PC-9 (cell line): ENCODE data around the gene PNMA8B.

Experiments
- CTCF ChIP-seq: fragments of 200-600 bp; sonication (generic); conservative IDR thresholded peaks from 2 replicates; pipeline ENCODE4 v1.6.1; 2017; ENCODE audit warnings: mixed run types, antibody characterized with exemption, mild to moderate bottlenecking, moderate library complexity
- EZH2 ChIP-seq: fragments of 200-600 bp; sonication (generic); IDR thresholded peaks from 2 replicates; pipeline ENCODE4 v1.8.0; 2017; ENCODE audit warnings: antibody characterized with exemption, low read depth

- TF ChIP-seq CTCF, result no peak
- TF ChIP-seq EZH2, result no peak
These were observed 49.0 kb upstream of the PNMA8B start for GRCh38 chr19:46544651-46545050.
